ENCODE data around the gene SMIM45.

Gene SMIM45

DNA sequence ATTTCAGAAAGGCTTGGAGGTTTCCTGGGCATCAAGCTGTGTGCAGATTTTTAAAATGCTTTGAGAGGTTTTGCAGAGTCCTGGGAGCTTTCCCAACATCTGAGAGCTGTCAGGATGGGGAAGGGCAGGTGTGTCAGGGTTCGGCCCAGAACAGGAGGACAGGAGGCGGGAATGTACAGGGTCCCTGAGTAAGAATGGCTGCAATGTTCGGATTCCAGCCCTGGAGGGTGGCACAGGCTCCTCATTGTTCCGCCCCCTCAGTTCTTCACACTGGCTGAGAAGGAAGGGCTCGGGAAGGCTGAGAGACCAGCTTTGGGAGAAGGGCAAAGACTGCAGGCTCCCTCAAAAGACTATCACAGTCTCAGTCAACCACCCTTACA is 12.2 kb downstream of the SMIM45 start:
- Histone ChIP-seq H3K4me1 (ENCODE audit: low read length) (peaks cover 11% of the 10 kb centered on the region; the same call in 1 of the 2 replicates), H3K4me3 (ENCODE audit: low read length) (no peak overlapping the region), H3K9ac (ENCODE audit: low read length) (no peak overlapping the region), H3K27me3 (ENCODE audit: low read depth, low read length) (0 out of 2 replicates have a peak, but pooled peaks cover 3% of the 10 kb centered on the region), H3K36me3 (replicated peaks; ENCODE audit: low read depth, low read length) (no peaks in the 10 kb centered on the region), H2AFZ (ENCODE audit: low read depth, low read length) (no peak overlapping the region), H3K9me3 (ENCODE audit: insufficient read depth, low read length) (no peaks in the 10 kb centered on the region), H3K4me2 (ENCODE audit: low read length) (no peak overlapping the region), H3K79me2 (ENCODE audit: low read length) (no peaks in the 10 kb centered on the region), H4K20me1 (ENCODE audit: insufficient read depth, low read length) (no peaks in the 10 kb centered on the region), H3K27ac (ENCODE audit: low read length) (no peak overlapping the region)
- TF ChIP-seq, protein P1, sequence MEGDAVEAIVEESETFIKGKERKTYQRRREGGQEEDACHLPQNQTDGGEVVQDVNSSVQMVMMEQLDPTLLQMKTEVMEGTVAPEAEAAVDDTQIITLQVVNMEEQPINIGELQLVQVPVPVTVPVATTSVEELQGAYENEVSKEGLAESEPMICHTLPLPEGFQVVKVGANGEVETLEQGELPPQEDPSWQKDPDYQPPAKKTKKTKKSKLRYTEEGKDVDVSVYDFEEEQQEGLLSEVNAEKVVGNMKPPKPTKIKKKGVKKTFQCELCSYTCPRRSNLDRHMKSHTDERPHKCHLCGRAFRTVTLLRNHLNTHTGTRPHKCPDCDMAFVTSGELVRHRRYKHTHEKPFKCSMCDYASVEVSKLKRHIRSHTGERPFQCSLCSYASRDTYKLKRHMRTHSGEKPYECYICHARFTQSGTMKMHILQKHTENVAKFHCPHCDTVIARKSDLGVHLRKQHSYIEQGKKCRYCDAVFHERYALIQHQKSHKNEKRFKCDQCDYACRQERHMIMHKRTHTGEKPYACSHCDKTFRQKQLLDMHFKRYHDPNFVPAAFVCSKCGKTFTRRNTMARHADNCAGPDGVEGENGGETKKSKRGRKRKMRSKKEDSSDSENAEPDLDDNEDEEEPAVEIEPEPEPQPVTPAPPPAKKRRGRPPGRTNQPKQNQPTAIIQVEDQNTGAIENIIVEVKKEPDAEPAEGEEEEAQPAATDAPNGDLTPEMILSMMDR (IDR thresholded peaks at IDR 0.05; ENCODE audit: low read depth, low read length) = no peak

DNA sequence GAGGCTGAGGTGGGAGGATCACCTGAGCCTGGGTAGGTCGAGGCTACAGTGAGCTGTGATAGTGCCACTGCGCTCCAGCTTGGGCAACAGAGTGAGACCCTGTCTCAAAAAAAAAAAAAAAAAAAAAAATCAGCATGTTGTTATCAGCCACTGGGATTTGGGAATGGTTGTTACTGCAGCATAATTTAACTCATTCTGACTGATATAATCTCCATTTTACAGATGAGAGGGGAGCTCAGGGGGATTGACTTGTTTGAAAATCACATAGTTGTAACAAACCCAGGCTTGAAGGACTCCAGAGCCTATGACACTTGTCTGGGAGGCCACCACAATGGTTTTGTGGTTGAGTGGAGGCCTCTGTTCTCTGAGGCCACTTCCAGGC is 14.3 kb downstream of the SMIM45 start:
- Histone ChIP-seq H3K4me1 (ENCODE audit: low read length) (peaks cover 3% of the 10 kb centered on the region; the same call in 1 of the 2 replicates), H3K79me2 (ENCODE audit: low read length) (no peaks in the 10 kb centered on the region), H3K9me3 (ENCODE audit: insufficient read depth, low read length) (no peaks in the 10 kb centered on the region), H3K27ac (ENCODE audit: low read length) (no peak overlapping the region), H3K27me3 (ENCODE audit: low read depth, low read length) (0 out of 2 replicates have a peak, but pooled peaks cover 3% of the 10 kb centered on the region), H2AFZ (ENCODE audit: low read depth, low read length) (0 out of 2 replicates have a peak overlapping the region, but pooled peaks have one; percentile 22), H4K20me1 (ENCODE audit: insufficient read depth, low read length) (no peaks in the 10 kb centered on the region), H3K9ac (ENCODE audit: low read length) (no peak overlapping the region), H3K36me3 (replicated peaks; ENCODE audit: low read depth, low read length) (no peaks in the 10 kb centered on the region), H3K4me2 (ENCODE audit: low read length) (no peak overlapping the region), H3K4me3 (ENCODE audit: low read length) (no peak overlapping the region)
- no peak for TF ChIP-seq EZH2phosphoT487 (IDR thresholded peaks at IDR 0.05; ENCODE audit: low read depth)
- TF ChIP-seq, protein P1 (IDR thresholded peaks at IDR 0.05; ENCODE audit: low read depth, low read length) = no peak

DNA sequence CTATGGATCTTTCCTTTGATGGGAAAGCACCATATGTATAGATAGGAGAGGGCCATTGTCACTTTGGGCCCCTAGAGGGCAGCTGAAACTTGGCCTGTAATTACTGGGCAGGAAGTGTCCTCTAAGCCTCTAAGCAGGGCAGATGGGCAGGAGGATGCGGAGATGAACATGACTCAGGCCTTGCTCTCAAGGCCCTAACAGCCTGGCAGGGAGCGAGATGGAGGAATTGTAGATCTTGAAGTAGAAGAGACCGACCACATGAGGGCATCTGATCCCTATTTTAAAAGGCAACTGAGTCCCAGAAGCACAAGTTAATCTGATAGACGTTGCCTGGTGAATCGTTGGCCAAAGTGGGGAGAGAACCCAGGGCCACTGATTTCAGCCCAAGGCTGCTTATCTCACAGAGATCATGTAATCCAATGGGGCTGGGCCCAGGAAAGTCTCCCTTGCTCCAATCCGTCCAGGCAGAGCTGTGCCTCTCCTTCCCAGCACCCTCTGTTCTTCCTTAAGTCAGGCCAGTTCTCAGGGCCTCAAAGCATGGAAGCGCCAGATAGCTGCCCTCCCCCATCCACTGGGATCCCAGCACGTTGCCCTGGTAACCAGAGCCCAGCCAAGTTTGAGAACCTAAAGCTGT is 14.8 kb downstream of the SMIM45 start:
- Histone ChIP-seq H3K27me3 (ENCODE audit: low read depth, low read length) (0 out of 2 replicates have a peak, but pooled peaks cover 3% of the 10 kb centered on the region), H4K20me1 (ENCODE audit: insufficient read depth, low read length) (no peaks in the 10 kb centered on the region), H3K4me2 (ENCODE audit: low read length) (no peak overlapping the region), H3K4me1 (ENCODE audit: low read length) (peaks cover 3% of the 10 kb centered on the region; the same call in 1 of the 2 replicates), H3K9ac (ENCODE audit: low read length) (no peak overlapping the region), H3K27ac (ENCODE audit: low read length) (no peak overlapping the region), H3K36me3 (replicated peaks; ENCODE audit: low read depth, low read length) (no peaks in the 10 kb centered on the region), H3K4me3 (ENCODE audit: low read length) (no peak overlapping the region), H3K9me3 (ENCODE audit: insufficient read depth, low read length) (no peaks in the 10 kb centered on the region), H3K79me2 (ENCODE audit: low read length) (no peaks in the 10 kb centered on the region), H2AFZ (ENCODE audit: low read depth, low read length) (peak overlapping the region; percentile 22; the same call in 1 of the 2 replicates)
- TF ChIP-seq, protein P1 (IDR thresholded peaks at IDR 0.05; ENCODE audit: low read depth, low read length) = peak; percentile 88
- no peak for TF ChIP-seq EZH2phosphoT487 (IDR thresholded peaks at IDR 0.05; ENCODE audit: low read depth)

DNA sequence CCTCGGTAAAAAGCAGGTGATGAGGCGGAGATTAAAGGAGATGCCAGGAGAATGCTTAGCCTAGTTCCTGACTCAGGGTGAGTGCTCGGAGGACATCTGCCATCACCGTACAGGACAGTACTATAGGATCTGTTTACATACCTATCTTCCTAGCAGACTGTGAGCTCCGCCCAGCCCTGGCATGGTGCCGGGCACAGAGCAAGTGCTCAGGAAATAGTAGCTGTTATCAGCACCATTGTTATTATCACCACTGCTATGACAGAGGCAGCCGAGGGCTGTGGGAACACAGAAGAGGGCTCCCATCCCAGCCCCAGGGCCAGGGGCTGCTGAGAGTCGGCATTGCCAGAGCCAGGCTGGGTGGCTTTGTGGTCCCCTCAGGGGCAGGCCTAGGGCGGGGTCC is 16.7 kb downstream of the SMIM45 start:
- Histone ChIP-seq H3K27ac (ENCODE audit: low read length) (no peak overlapping the region), H3K9me3 (ENCODE audit: insufficient read depth, low read length) (no peaks in the 10 kb centered on the region), H2AFZ (ENCODE audit: low read depth, low read length) (no peak overlapping the region), H3K79me2 (ENCODE audit: low read length) (no peaks in the 10 kb centered on the region), H4K20me1 (ENCODE audit: insufficient read depth, low read length) (no peaks in the 10 kb centered on the region), H3K27me3 (ENCODE audit: low read depth, low read length) (no peaks in the 10 kb centered on the region), H3K4me2 (ENCODE audit: low read length) (no peak overlapping the region), H3K9ac (ENCODE audit: low read length) (no peak overlapping the region), H3K4me1 (ENCODE audit: low read length) (peaks cover 3% of the 10 kb centered on the region; the same call in 1 of the 2 replicates), H3K36me3 (replicated peaks; ENCODE audit: low read depth, low read length) (no peaks in the 10 kb centered on the region), H3K4me3 (ENCODE audit: low read length) (no peak overlapping the region)
- TF ChIP-seq, protein P1 (IDR thresholded peaks at IDR 0.05; ENCODE audit: low read depth, low read length) = no peak
- no peak for TF ChIP-seq EZH2phosphoT487 (IDR thresholded peaks at IDR 0.05; ENCODE audit: low read depth)
